Right forelimb (tissue), 1 donor: ENCODE data around the gene CABCOCO1.
A peak's percentile ranks its signal among the peaks of the same experiment; 100 is the strongest.
"Not testable (repeated sequence)": the region's sequence is repeated elsewhere in the genome, so short reads cannot be mapped to it uniquely, and the experiment has no call there.

Experiments used
- DNase-seq: peaks from one replicate; pipeline ENCODE4 v3.0.0-alpha.2; 2018

CABCOCO1 gene

GRCh38 chr10:61719906-61720305 lies 57.2 kb downstream of the CABCOCO1 start:
- no peak for DNase-seq

- DNase-seq: no peak
These were observed 58.7 kb downstream of the CABCOCO1 start for GRCh38 chr10:61721431-61721830.

- not testable (repeated sequence) for DNase-seq
These were observed 62.5 kb downstream of the CABCOCO1 start for GRCh38 chr10:61725221-61725620.

- no peak for DNase-seq
These were observed 66.9 kb downstream of the CABCOCO1 start for GRCh38 chr10:61729596-61729995.

GRCh38 chr10:61730671-61731070 lies 67.9 kb downstream of the CABCOCO1 start:
- no peak for DNase-seq

GRCh38 chr10:61731638-61732037 lies 68.9 kb downstream of the CABCOCO1 start:
- no peak for DNase-seq

- no peak for DNase-seq
These were observed 70.0 kb downstream of the CABCOCO1 start for GRCh38 chr10:61732629-61733278.

- no peak for DNase-seq
These were observed 70.7 kb downstream of the CABCOCO1 start for GRCh38 chr10:61733358-61733940.

GRCh38 chr10:61735882-61736281 lies 73.2 kb downstream of the CABCOCO1 start:
- DNase-seq: no peak

GRCh38 chr10:61737455-61737854 lies 74.7 kb downstream of the CABCOCO1 start:
- DNase-seq: not testable (repeated sequence)

- DNase-seq: no peak
These were observed 80.1 kb downstream of the CABCOCO1 start for GRCh38 chr10:61742812-61743211.

GRCh38 chr10:61744469-61744868 lies 81.7 kb downstream of the CABCOCO1 start:
- no peak for DNase-seq

GRCh38 chr10:61746377-61746776 lies 83.6 kb downstream of the CABCOCO1 start:
- no peak for DNase-seq

- no peak for DNase-seq
These were observed 84.6 kb downstream of the CABCOCO1 start for GRCh38 chr10:61747307-61747706.

- DNase-seq: no peak
These were observed 86.6 kb downstream of the CABCOCO1 start for GRCh38 chr10:61749291-61749690.

- DNase-seq: peak; percentile 43
These were observed 88.3 kb downstream of the CABCOCO1 start for GRCh38 chr10:61750943-61751471.

GRCh38 chr10:61751599-61751998 lies 88.9 kb downstream of the CABCOCO1 start:
- DNase-seq: no peak

GRCh38 chr10:61752111-61753011 lies 89.6 kb downstream of the CABCOCO1 start:
- DNase-seq: no peak

- no peak for DNase-seq
These were observed 90.7 kb downstream of the CABCOCO1 start for GRCh38 chr10:61753453-61753852.

- no peak for DNase-seq
These were observed 92.1 kb downstream of the CABCOCO1 start for GRCh38 chr10:61754587-61755550.

- DNase-seq: no peak
These were observed 94.3 kb downstream of the CABCOCO1 start for GRCh38 chr10:61757001-61757400.
